SU-DHL-6 (cell line): ENCODE results near the gene AKT1S1.

Experiments used
- H2AFZ ChIP-seq: fragments of 200-600 bp; sonication (generic); 2 replicates; pipeline ENCODE4 v1.6.1; 2014; ENCODE audit warnings: low read depth, mild to moderate bottlenecking, moderate library complexity, mixed read lengths, antibody characterized with exemption, low read length; ENCODE audit not compliant: severe bottlenecking
- H3F3A ChIP-seq: fragments of 200-600 bp; shearing (Covaris generic); 2 replicates; pipeline ENCODE4 v1.6.0; 2016; ENCODE audit warnings: antibody characterized with exemption, mild to moderate bottlenecking; ENCODE audit not compliant: insufficient read depth
- H3K27ac ChIP-seq: fragments of 200-600 bp; sonication (generic); 2 replicates; pipeline ENCODE4 v1.5.1; 2016; ENCODE audit warnings: low read depth, mild to moderate bottlenecking, low read length, moderate library complexity, mixed read lengths
- H3K27me3 ChIP-seq: fragments of 200-600 bp; sonication (generic), shearing (Covaris generic); 2 replicates; pipeline ENCODE4 v1.6.0; 2014; ENCODE audit warnings: mild to moderate bottlenecking, low read length
- H3K36me3 ChIP-seq: fragments of 200-600 bp; sonication (generic); 2 replicates; pipeline ENCODE4 v1.6.1; 2014; ENCODE audit warnings: mild to moderate bottlenecking, low read length, mixed read lengths
- H3K4me2 ChIP-seq: fragments of 300-600, 200-600 bp; shearing (Covaris generic), sonication (generic); 2 replicates; pipeline ENCODE4 v1.6.0; 2014; ENCODE audit warnings: low read length, low read depth, mild to moderate bottlenecking; ENCODE audit not compliant: poor library complexity, severe bottlenecking
- H3K4me3 ChIP-seq: fragments of 200-600 bp; sonication (generic); 2 replicates; pipeline ENCODE4 v1.5.1; 2014; ENCODE audit warnings: antibody characterized with exemption, low read length, mild to moderate bottlenecking, mixed read lengths; ENCODE audit not compliant: insufficient read depth, poor library complexity, severe bottlenecking
- H3K79me2 ChIP-seq: fragments of 200-600 bp; sonication (generic); 2 replicates; pipeline ENCODE4 v1.6.1; 2014; ENCODE audit warnings: mild to moderate bottlenecking, low read length, moderate library complexity; ENCODE audit not compliant: insufficient read depth
- H3K9ac ChIP-seq: fragments of 200-600 bp; sonication (generic); 2 replicates; pipeline ENCODE4 v1.7.0; 2014; ENCODE audit warnings: mild to moderate bottlenecking, low read length
- H3K9me2 ChIP-seq: fragments of 200-600 bp; sonication (generic); replicated peaks from 2 replicates; pipeline ENCODE4 v1.6.1; 2014; ENCODE audit warnings: low read length; ENCODE audit not compliant: insufficient read depth
- H3K9me3 ChIP-seq: fragments of 200-600 bp; sonication (generic); 2 replicates; pipeline ENCODE4 v1.6.1; 2014; ENCODE audit warnings: low read length, mixed read lengths; ENCODE audit not compliant: insufficient read depth
- H4K20me1 ChIP-seq: fragments of 200-600 bp; sonication (generic); 2 replicates; pipeline ENCODE4 v1.6.1; 2014; ENCODE audit warnings: low read depth, mild to moderate bottlenecking, antibody characterized with exemption, low read length, moderate library complexity, mixed read lengths
- CTCF ChIP-seq: fragments of 200-600 bp; sonication (generic); IDR thresholded peaks from one replicate; pipeline ENCODE4 v1.5.1; 2017; ENCODE audit warnings: antibody characterized with exemption, mild to moderate bottlenecking, low read length, moderate library complexity; ENCODE audit not compliant: insufficient read depth, poor library complexity, severe bottlenecking
- EZH2phosphoT487 ChIP-seq: fragments of 200-600 bp; sonication (generic), shearing (Covaris generic); conservative IDR thresholded peaks from 2 replicates; pipeline ENCODE4 v1.6.1; 2018; ENCODE audit warnings: mild to moderate bottlenecking, antibody characterized with exemption, low read length, moderate library complexity, mixed read lengths

The AKT1S1 gene

GRCh38 chr19:49894011-49894664, 17.0 kb upstream of the AKT1S1 start:
- no peaks in the 10 kb centered on the region for H4K20me1 ChIP-seq
- no peaks in the 10 kb centered on the region for H3K27me3 ChIP-seq
- 0 out of 2 replicates have a peak, but pooled peaks cover 6% of the 10 kb centered on the region for H3F3A ChIP-seq
- no peaks in the 10 kb centered on the region for H3K36me3 ChIP-seq
- H3K27ac ChIP-seq, result no peak overlapping the region
- no peak overlapping the region for H3K4me3 ChIP-seq
- no peak overlapping the region for H3K9ac ChIP-seq
- H3K9me3 ChIP-seq, result no peaks in the 10 kb centered on the region
- TF ChIP-seq CTCF (no peak), EZH2phosphoT487 (no peak)
- no peak overlapping the region for H3K4me2 ChIP-seq
- H2AFZ ChIP-seq, result no peak overlapping the region
- no peaks in the 10 kb centered on the region for H3K79me2 ChIP-seq
- H3K9me2 ChIP-seq, result no peaks in the 10 kb centered on the region

GRCh38 chr19:49892716-49893115, 15.6 kb upstream of the AKT1S1 start:
- Histone ChIP-seq H3K79me2 (no peaks in the 10 kb centered on the region), H2AFZ (no peak overlapping the region), H3K4me2 (no peak overlapping the region), H3K27ac (no peak overlapping the region), H3K36me3 (no peaks in the 10 kb centered on the region), H4K20me1 (no peaks in the 10 kb centered on the region), H3K9ac (no peak overlapping the region), H3F3A (0 out of 2 replicates have a peak, but pooled peaks cover 6% of the 10 kb centered on the region), H3K4me3 (no peak overlapping the region), H3K9me3 (no peaks in the 10 kb centered on the region), H3K9me2 (no peaks in the 10 kb centered on the region), H3K27me3 (no peaks in the 10 kb centered on the region)
- TF ChIP-seq CTCF, result no peak
- no peak for TF ChIP-seq EZH2phosphoT487

GRCh38 chr19:49891393-49891792, 14.2 kb upstream of the AKT1S1 start:
- no peak for TF ChIP-seq EZH2phosphoT487
- TF ChIP-seq CTCF, result no peak
- Histone ChIP-seq H3F3A (peaks cover 6% of the 10 kb centered on the region; the same call in 1 of the 2 replicates), H2AFZ (no peak overlapping the region)

More at GRCh38 chr19:49891393-49891792, 14.2 kb upstream of the AKT1S1 start:
- Histone ChIP-seq H3K36me3 (no peaks in the 10 kb centered on the region), H3K27me3 (no peaks in the 10 kb centered on the region), H4K20me1 (no peaks in the 10 kb centered on the region), H3K79me2 (no peaks in the 10 kb centered on the region), H3K27ac (no peak overlapping the region), H3K4me3 (no peak overlapping the region), H3K9ac (no peak overlapping the region), H3K9me2 (no peaks in the 10 kb centered on the region), H3K9me3 (no peaks in the 10 kb centered on the region), H3K4me2 (no peak overlapping the region)
